ENCODE results near the gene ITCH. TPM values are rescaled to one million over a fixed set of nuclear protein-coding genes. Genes with fewer than 3 reads are reported as not detected.

Gene ITCH
- total and polyA plus RNA-seq, 2 of the 8 experiments (the other 6 are each of a cell fraction or from before 2014, with no cell fraction given) = 3.9 to 45.2 TPM

- Histone ChIP-seq H3K14ac (ENCODE audit: insufficient read length) (no peak overlapping the region), H3K27me3 (replicated peaks in 1 of 4; ENCODE audit: control insufficient read depth in 3 of 4, extremely low read depth in 1 of 4, insufficient read depth in 3 of 4, low read length in 3 of 4) (no peaks in the 10 kb centered on the region), H4K5ac (ENCODE audit: insufficient read length, low read depth, low read length) (no peak overlapping the region), H2AK5ac (ENCODE audit: low read depth, low read length) (no peak overlapping the region), H3K56ac (replicated peaks; ENCODE audit: insufficient read length, low read depth, low read length) (no peak overlapping the region), H3K23me2 (ENCODE audit: low read depth, low read length) (no peaks in the 10 kb centered on the region), H3K4me1 (replicated peaks in 1 of 4; ENCODE audit: control insufficient read depth in 3 of 4, insufficient read depth in 4 of 4, low read length in 3 of 4) (no peaks in the 10 kb centered on the region), H2BK120ac (replicated peaks; ENCODE audit: low read depth, low read length) (no peak overlapping the region), H3K9me3 (ENCODE audit: insufficient read depth in 2 of 2, low read depth in 1 of 2, low read length in 1 of 2) (no peaks in the 10 kb centered on the region), H3K79me2 (ENCODE audit: control insufficient read depth in 1 of 2, insufficient read depth in 2 of 2, low read length in 2 of 2) (no peaks in the 10 kb centered on the region), H2BK20ac (ENCODE audit: low read length) (no peak overlapping the region), H3K4me3 (ENCODE audit: extremely low read depth in 1 of 4, insufficient read depth in 2 of 4, low read depth in 3 of 4, low read length in 4 of 4) (no peak overlapping the region), H3K79me1 (ENCODE audit: low read depth, low read length) (no peaks in the 10 kb centered on the region), H3K18ac (ENCODE audit: extremely low read depth, low read length) (no peak overlapping the region), H2BK12ac (ENCODE audit: low read depth, low read length) (no peak overlapping the region), H2BK15ac (ENCODE audit: low read length) (no peak overlapping the region), H4K91ac (replicated peaks; ENCODE audit: insufficient read length, low read length) (no peak overlapping the region), H3K36me3 (ENCODE audit: control insufficient read depth in 2 of 4, insufficient read depth in 4 of 4, low read length in 3 of 4) (no peaks in the 10 kb centered on the region), H2AFZ (ENCODE audit: low read length) (0 out of 2 replicates have a peak overlapping the region, but pooled peaks have one; percentile 5), H3K4ac (replicated peaks; ENCODE audit: insufficient read length, low read depth, low read length) (no peak overlapping the region), H4K20me1 (replicated peaks in 1 of 2; ENCODE audit: control insufficient read depth in 1 of 2, insufficient read depth in 2 of 2, low read length in 2 of 2) (no peaks in the 10 kb centered on the region), H3K27ac (ENCODE audit: low read depth, low read length) (no peak overlapping the region; the same call in 1 of the 2 replicates), H2BK5ac (ENCODE audit: low read depth, low read length) (no peak overlapping the region), H3K4me2 (ENCODE audit: insufficient read depth in 1 of 2, low read depth in 2 of 2, low read length in 2 of 2) (no peak overlapping the region), H3K9ac (replicated peaks in 1 of 4; ENCODE audit: extremely low read depth in 1 of 4, low read depth in 3 of 4, low read length in 3 of 4) (no peak overlapping the region), H3K23ac (ENCODE audit: insufficient read length) (no peak overlapping the region), H4K8ac (ENCODE audit: extremely low read depth, insufficient read depth, low read length) (0 out of 2 replicates have a peak overlapping the region, but pooled peaks have one; percentile 28)
- FAIRE-seq (no peak), DNase-seq (ENCODE audit: low read depth in 1 of 2, low spot score in 2 of 2) (no peak)
- WGBS, 2 experiments (ENCODE audit: extremely low coverage in 1 of 2, insufficient coverage in 1 of 2, insufficient read length in 1 of 2, insufficient replicate concordance in 2 of 2, low coverage in 1 of 2, low lambda C conversion rate in 2 of 2, missing lambda C conversion rate in 1 of 2) = 77% methylated on average over 2 of the region's 2 CpGs; no CpG with 5 or more reads in 1 of the 2 experiments
- TF ChIP-seq CTBP2 (IDR thresholded peaks at IDR 0.05; ENCODE audit: borderline replicate concordance, insufficient read depth, insufficient read length, low read length) (no peak), YY1 (IDR thresholded peaks at IDR 0.05; ENCODE audit: low read depth, low read length) (no peak), MAFK (IDR thresholded peaks at IDR 0.05; ENCODE audit: low read depth, low read length) (no peak), ATF2 (IDR thresholded peaks at IDR 0.05; ENCODE audit: low read length) (no peak), EP300 (IDR thresholded peaks at IDR 0.05; ENCODE audit: borderline replicate concordance in 1 of 2, low read depth in 2 of 2, low read length in 2 of 2) (no peak), ASH2L (IDR thresholded peaks at IDR 0.05; ENCODE audit: low read length) (no peak)
- ChIA-PET POLR2A (ENCODE audit: partially characterized antibody) (no interaction called here), CTCF (ENCODE audit: partially characterized antibody) (no interaction called here)
Observed at GRCh38 chr20:34355427-34355826, 7.6 kb upstream of the ITCH start.
